T-cell (primary cell): ENCODE results near the gene COA5. TPM values are rescaled to one million over a fixed set of nuclear protein-coding genes. Genes with fewer than 3 reads are reported as not detected.
A peak's percentile ranks its signal among the peaks of the same experiment; 100 is the strongest.

ENCODE experiments used
- ATAC-seq, 4 experiments: fragments of 200-7000 bp in 3 of 4; fragments of 150-1000 bp in 1 of 4; cut with Tn5 transposase; replicated peaks in 1 of 4; 1 replicate in 3 of 4; 2 replicates in 1 of 4; pipeline ENCODE4 v1.10.0; 2021; ENCODE audit warnings: moderate library complexity in 3 of 4, mild to moderate bottlenecking in 2 of 4, moderate number of reproducible peaks in 1 of 4
- CTCF ChIA-PET, 2 donors: fragments of 300-600 bp; sonication (Branson Sonifier 250); formaldehyde crosslinking; loops; one replicate each; lab custom pipeline; 2022; ENCODE audit warnings: antibody characterized with exemption in 2 of 2; lab: Charles Lee
- POLR2A ChIA-PET, 2 donors: fragments of 300-600 bp; sonication (Branson Sonifier 250); formaldehyde crosslinking; loops; one replicate each; lab custom pipeline; 2022; ENCODE audit warnings: antibody characterized with exemption in 2 of 2; lab: Charles Lee
- DNase-seq, 35 experiments: peaks; one replicate each; pipeline versions ENCODE4 v3.0.0 to v3.0.0-alpha.2; 2013 to 2023
- H3K27ac ChIP-seq: one replicate; pipeline ENCODE4 v1.5.1; 2013; ENCODE audit warnings: low read length
- H3K27me3 ChIP-seq, 2 experiments: replicated peaks in 1 of 2; 1 replicate in 1 of 2; 2 replicates in 1 of 2; pipeline versions ENCODE4 v1.6.1 to v1.7.0; 2013; ENCODE audit warnings: low read length in 1 of 2, mixed read lengths in 1 of 2; ENCODE audit not compliant: control insufficient read depth in 2 of 2, insufficient read depth in 2 of 2; ENCODE audit errors: extremely low read depth in 1 of 2
- H3K36me3 ChIP-seq, 2 donors: 1 replicate in 1 of 2; 2 replicates in 1 of 2; pipeline versions ENCODE4 v1.6.1 to v1.7.0; 2013; ENCODE audit warnings: low read length in 1 of 2; ENCODE audit not compliant: control insufficient read depth in 2 of 2, insufficient read depth in 1 of 2; ENCODE audit errors: extremely low read depth in 1 of 2
- H3K4me1 ChIP-seq, 2 experiments: 1 replicate in 1 of 2; 2 replicates in 1 of 2; pipeline versions ENCODE4 v1.6.1 to v1.7.0; 2013; ENCODE audit warnings: low read length in 2 of 2, mixed read lengths in 1 of 2; ENCODE audit not compliant: insufficient read depth in 2 of 2, control insufficient read depth in 1 of 2; ENCODE audit errors: extremely low read depth in 1 of 2
- H3K4me3 ChIP-seq, 2 donors: 1 replicate in 1 of 2; 2 replicates in 1 of 2; pipeline versions ENCODE4 v1.5.1 to v1.7.0; 2013; ENCODE audit warnings: mild to moderate bottlenecking in 2 of 2, low read length in 1 of 2, moderate library complexity in 1 of 2; ENCODE audit not compliant: control insufficient read depth in 1 of 2; ENCODE audit errors: extremely low read depth in 1 of 2
- H3K9me3 ChIP-seq: 2 replicates; pipeline ENCODE4 v1.7.0; 2013
- H3K27ac Mint-ChIP-seq, 2 donors: one replicate each; pipeline ENCODE4 v1.8.0; 2020 to 2021; ENCODE audit warnings: mild to moderate bottlenecking in 2 of 2, mixed read lengths in 2 of 2
- H3K27me3 Mint-ChIP-seq, 2 donors: one replicate each; pipeline ENCODE4 v1.8.0; 2021 to 2022; ENCODE audit warnings: mixed read lengths in 2 of 2
- H3K36me3 Mint-ChIP-seq: one replicate; pipeline ENCODE4 v1.8.0; 2021; ENCODE audit warnings: mixed read lengths
- H3K4me1 Mint-ChIP-seq, 3 donors: one replicate each; pipeline ENCODE4 v1.8.0; 2020 to 2022; ENCODE audit warnings: mixed read lengths in 3 of 3, mild to moderate bottlenecking in 1 of 3
- H3K4me3 Mint-ChIP-seq, 3 donors: one replicate each; pipeline ENCODE4 v1.8.0; 2020 to 2022; ENCODE audit warnings: mild to moderate bottlenecking in 3 of 3, mixed read lengths in 3 of 3, moderate library complexity in 3 of 3
- H3K9me3 Mint-ChIP-seq, 3 donors: one replicate each; pipeline ENCODE4 v1.8.0; 2020 to 2022; ENCODE audit warnings: mixed read lengths in 3 of 3
- WGBS: methylation state at CpG from one replicate; pipeline ENCODE4 v1.1.5; 2013; ENCODE audit warnings: missing lambda C conversion rate; ENCODE audit not compliant: insufficient coverage; 5-methylcytosine and 5-hydroxymethylcytosine counted together
- total RNA-seq, 35 experiments: library from RNA in 6 of 35; stranded (reverse) in 6 of 35; fragments of 120-200 nt in 1 of 35; gene quantifications; one replicate each; pipeline versions ENCODE4 v1.2.1 to v1.2.4 and lab custom pipeline; 2013 to 2026

COA5 gene, protein sequence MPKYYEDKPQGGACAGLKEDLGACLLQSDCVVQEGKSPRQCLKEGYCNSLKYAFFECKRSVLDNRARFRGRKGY
- total RNA-seq (10 to 100 TPM; 24.6 to 45.8 (median 39.9) TPM), total RNA-seq (lab: John Stamatoyannopoulos, UW) (13.7 to 54.1 (median 23.6) reads per million in 29 experiments)
- 42.0 TPM for total RNA-seq (2013)

DNA sequence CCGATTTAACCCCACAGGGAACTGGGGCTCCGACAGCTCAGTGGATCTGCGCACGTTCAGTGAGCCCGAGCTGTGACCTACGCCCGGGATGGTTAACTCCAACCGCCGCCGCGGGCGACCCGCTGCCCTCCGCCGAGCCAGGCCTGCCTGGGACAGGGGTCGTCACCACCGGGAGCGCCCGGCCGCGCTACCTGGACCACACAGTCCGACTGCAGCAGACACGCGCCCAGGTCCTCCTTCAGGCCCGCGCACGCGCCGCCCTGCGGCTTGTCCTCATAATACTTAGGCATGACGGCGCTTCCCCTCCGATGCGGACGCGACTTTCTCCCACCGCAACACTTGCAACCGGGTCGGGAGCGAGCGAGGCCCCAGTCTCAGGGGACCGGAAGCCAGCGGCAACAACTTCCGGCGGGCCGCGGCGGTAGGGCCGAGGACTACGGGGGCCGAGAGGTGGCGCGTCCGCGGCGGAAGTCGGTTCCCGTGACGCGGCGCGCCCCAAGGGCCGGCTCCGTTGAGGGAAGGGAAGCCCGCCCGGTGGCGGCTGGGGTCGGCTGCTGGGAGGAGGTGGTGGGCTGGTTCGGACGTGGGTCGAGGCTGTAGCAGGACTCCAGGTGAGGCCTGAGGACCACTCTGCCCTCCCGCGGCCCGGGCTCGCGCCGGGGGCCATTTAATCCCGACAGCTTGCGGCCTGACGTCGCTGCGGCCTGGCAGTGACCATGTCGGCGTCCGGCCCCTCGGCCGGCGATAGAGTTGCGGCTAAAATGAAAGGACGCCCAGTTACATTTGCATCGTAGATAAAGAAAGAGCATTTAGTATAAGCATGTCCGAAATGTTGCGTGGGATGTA lies at the start of gene COA5, which contains the start of gene UNC50:
COA5 (minus strand) TSS at position 397 of the 846 bp plus-strand sequence; CDS start at position 290, 107 bp downstream.
UNC50 (plus strand) TSS at position 474 of the 846 bp plus-strand sequence. CDS start 1,171 bp downstream, outside the sequence.
- peaks cover 24% of the 10 kb centered on the region for H3K36me3 Mint-ChIP-seq
- H3K4me3 ChIP-seq = peak within 1 kb of the TSS; percentile 92 to 95

DNA sequence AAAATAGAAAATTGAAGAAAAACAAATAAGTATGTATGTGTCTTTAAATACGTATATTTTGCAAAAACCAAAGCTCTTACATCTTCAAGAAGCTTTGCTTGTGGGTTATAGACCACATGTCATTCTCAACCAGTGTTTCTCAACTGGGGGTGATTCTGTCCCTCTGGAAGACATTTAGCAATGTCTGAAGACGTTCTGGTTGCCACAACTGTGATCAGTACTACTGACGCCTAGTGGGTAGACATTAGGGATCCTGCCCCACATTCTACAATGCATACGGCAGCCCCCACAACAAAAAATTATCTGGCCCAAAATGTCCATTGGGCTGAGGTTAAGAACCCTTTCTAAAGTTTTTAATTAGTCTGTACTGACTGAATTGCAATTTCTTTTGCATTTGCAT lies 48.5 kb upstream of the COA5 start:
- Mint-ChIP-seq H3K27ac (peak overlapping the region; percentile 93 to 98), H3K36me3 (peaks cover 73% of the 10 kb centered on the region), H3K9me3 (no peaks in the 10 kb centered on the region), H3K4me3 (peak overlapping the region; percentile 42 to 70 (median 66)), H3K4me1 (peaks cover 88 to 92% (median 91%) of the 10 kb centered on the region in 3 donors), H3K27me3 (no peaks in the 10 kb centered on the region)
- peak in 28 of 35 experiments; percentile 16 to 77 (median 53) for DNase-seq
- no peaks in the 10 kb centered on the region for H3K27me3 ChIP-seq
- ChIA-PET POLR2A (interaction anchor here (0.7 to 1.8 kb wide), 9 partner anchors 22 to 172 kb away, joined by 3 to 6 read pairs (median 4); no protein-coding TSS in a partner anchor), CTCF (interaction anchor here (0.6 to 1.7 kb wide), 11 partner anchors 31 to 847 kb away, joined by 3 to 8 read pairs (median 4); partner anchors contain the start of gene MGAT4A (in 1 of the 2))
- ATAC-seq = peak; percentile 68 to 89 (median 74)
- no CpG with 5 or more reads among the region's 4 CpGs for WGBS
- peaks cover 0 to 22% of the 10 kb centered on the region in 2 donors for H3K36me3 ChIP-seq
- H3K4me1 ChIP-seq = peaks cover 33 to 83% of the 10 kb centered on the region in 2 experiments
- H3K9me3 ChIP-seq = no peaks in the 10 kb centered on the region
- peak overlapping the region; percentile 92 for H3K27ac ChIP-seq
- peak overlapping the region in 1 of 2 donors; percentile 47 for H3K4me3 ChIP-seq

More for the DNA sequence above, at the start of gene COA5, which contains the start of gene UNC50:
- Histone ChIP-seq H3K27me3 (no peaks in the 10 kb centered on the region), H3K4me1 (peaks cover 22 to 34% of the 10 kb centered on the region in 2 experiments), H3K9me3 (no peaks in the 10 kb centered on the region), H3K27ac (peak within 1 kb of the TSS; percentile 93), H3K36me3 (peaks cover 0 to 22% of the 10 kb centered on the region in 2 donors)
- DNase-seq = peak; percentile 72 to 94 (median 86)
- under 1% methylated on average over 78 of the region's 93 CpGs for WGBS
- ChIA-PET CTCF (interaction anchor here in 1 of 2 donors (0.6 to 1.1 kb wide), 2 partner anchors 10 to 228 kb away, joined by 3 to 5 read pairs; no protein-coding TSS in a partner anchor), POLR2A (interaction anchor here in 1 of 2 donors (0.7 to 1.2 kb wide), 2 partner anchors 9 to 36 kb away, joined by 3 read pairs; no protein-coding TSS in a partner anchor)
- peak; percentile 86 to 92 (median 88) for ATAC-seq
- Mint-ChIP-seq H3K27ac (peak within 1 kb of the TSS; percentile 87 to 94), H3K4me1 (peaks cover 65 to 75% (median 70%) of the 10 kb centered on the region in 3 donors), H3K27me3 (no peaks in the 10 kb centered on the region), H3K9me3 (no peaks in the 10 kb centered on the region), H3K4me3 (peak within 1 kb of the TSS; percentile 85 to 95 (median 90))

DNA sequence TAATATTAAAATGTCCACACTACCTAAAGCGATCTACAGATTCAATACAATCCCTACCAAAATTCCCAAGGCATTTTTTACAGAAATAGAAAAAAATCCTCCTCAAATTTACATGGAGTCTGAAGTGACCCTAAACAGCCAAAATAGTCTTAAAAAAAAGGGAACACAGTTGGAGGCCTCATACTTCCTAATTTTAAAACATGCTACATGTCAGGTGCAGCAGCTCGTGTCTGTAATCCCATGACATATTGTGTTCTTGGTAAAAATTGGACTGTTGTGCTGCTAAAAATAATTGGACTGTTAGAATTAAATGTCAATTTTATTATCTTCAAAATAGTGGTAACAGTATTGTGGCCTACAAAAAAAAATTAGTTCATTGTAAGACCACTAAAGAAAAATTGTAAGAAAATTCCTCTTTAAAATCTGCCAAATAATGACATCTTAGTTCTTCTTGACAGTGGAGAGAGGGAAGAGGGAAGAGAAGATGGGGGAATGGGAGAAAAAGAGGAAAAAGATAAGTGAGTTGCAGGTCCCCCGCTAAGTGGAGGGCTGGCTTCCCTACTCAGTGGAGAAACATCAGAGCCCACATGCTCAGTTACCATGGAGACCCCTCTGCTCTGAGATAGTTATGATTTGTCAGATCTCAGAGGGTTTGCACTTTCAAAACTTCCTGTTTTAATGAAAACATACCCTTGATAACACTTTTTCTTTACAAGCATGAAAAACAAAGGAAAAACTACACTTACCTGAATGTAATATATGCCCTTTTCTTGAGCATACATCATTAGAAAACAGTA lies 46.6 kb upstream of the COA5 start:
- ChIA-PET POLR2A (interaction anchor here in 1 of 2 donors (1.1 kb wide), 1 partner anchor 9 kb away, joined by 3 read pairs; no protein-coding TSS in a partner anchor), CTCF (interaction anchor here in 1 of 2 donors (1.1 kb wide), 1 partner anchor 32 kb away, joined by 3 read pairs; no protein-coding TSS in a partner anchor)
- H3K27ac Mint-ChIP-seq = peak overlapping the region; percentile 91 to 93
- Histone ChIP-seq H3K4me1 (peaks cover 36 to 71% of the 10 kb centered on the region in 2 experiments), H3K36me3 (peaks cover 0 to 27% of the 10 kb centered on the region in 2 donors), H3K4me3 (no peak overlapping the region), H3K27me3 (no peaks in the 10 kb centered on the region), H3K9me3 (no peaks in the 10 kb centered on the region), H3K27ac (peak overlapping the region; percentile 92)
- peak in 28 of 35 experiments; percentile 16 to 80 (median 44) for DNase-seq
- WGBS = no CpG with 5 or more reads among the region's 3 CpGs
- peaks cover 4 to 11% (median 5%) of the 10 kb centered on the region in 3 donors for H3K9me3 Mint-ChIP-seq
- H3K36me3 Mint-ChIP-seq = peaks cover 74% of the 10 kb centered on the region
- peaks cover 87 to 92% (median 88%) of the 10 kb centered on the region in 3 donors for H3K4me1 Mint-ChIP-seq
- H3K27me3 Mint-ChIP-seq = no peaks in the 10 kb centered on the region
- H3K4me3 Mint-ChIP-seq = peak overlapping the region; percentile 61 to 65 (median 63)
- peak; percentile 65 to 78 (median 76) for ATAC-seq

DNA sequence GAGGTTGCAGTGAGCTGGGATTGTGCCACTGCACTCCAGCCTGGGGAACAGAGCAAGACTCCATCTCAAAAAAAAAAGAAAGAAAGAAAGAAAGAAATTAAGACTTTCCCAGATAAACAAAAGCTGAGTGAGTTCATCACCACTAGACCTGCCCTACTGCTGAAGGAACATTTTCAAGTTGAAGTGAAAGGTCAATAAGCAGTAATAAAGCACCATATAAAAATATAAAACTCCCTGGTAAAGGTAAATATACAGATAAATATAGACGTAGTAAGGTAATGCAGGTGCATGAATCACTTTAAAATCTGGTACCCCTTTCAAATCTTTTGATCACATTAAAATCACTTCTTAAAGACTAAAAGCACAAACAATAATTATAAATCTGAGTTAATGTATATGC lies 42.7 kb upstream of the COA5 start:
- H3K36me3 ChIP-seq = peaks cover 9 to 44% of the 10 kb centered on the region in 2 donors
- CTCF ChIA-PET = interaction anchor here in 1 of 2 donors (0.6 to 1.0 kb wide), 3 partner anchors 13 to 326 kb away, joined by 3 to 4 read pairs (median 3); no protein-coding TSS in a partner anchor
- H3K9me3 Mint-ChIP-seq = peaks cover 6 to 16% (median 7%) of the 10 kb centered on the region in 3 donors
- no peak overlapping the region for H3K27ac ChIP-seq
- H3K4me3 Mint-ChIP-seq = peak overlapping the region in 2 of 3 donors; percentile 22 to 39
- H3K4me1 Mint-ChIP-seq = peaks cover 68 to 83% (median 73%) of the 10 kb centered on the region in 3 donors
- WGBS = no CpG with 5 or more reads among the region's 1 CpG
- no peak overlapping the region for H3K4me3 ChIP-seq
- peak overlapping the region; percentile 85 to 93 for H3K27ac Mint-ChIP-seq
- H3K9me3 ChIP-seq = no peaks in the 10 kb centered on the region
- no peaks in the 10 kb centered on the region for H3K27me3 Mint-ChIP-seq
- DNase-seq (no peak), ATAC-seq (no peak)
- peaks cover 76% of the 10 kb centered on the region for H3K36me3 Mint-ChIP-seq
- H3K27me3 ChIP-seq = no peaks in the 10 kb centered on the region
- POLR2A ChIA-PET = no interaction called here
- H3K4me1 ChIP-seq = peaks cover 34 to 41% of the 10 kb centered on the region in 2 experiments

DNA sequence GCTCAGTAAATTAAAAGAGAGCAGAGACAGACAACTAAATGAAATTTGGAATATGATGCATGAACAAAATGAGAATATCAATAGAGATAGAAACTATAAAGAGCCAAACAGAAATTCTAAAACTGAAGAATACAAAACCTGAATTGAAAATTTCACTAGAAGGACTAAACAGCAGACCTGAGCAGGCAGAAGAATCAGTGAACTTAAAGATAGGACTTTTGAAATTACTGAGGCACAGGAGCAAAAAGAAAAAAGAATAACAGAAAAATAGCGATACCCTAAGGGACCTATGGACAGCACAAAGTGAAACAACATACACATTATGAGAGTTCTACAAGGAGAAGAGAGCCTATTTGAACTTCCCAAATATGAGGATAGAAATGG lies 41.7 kb upstream of the COA5 start:
- peaks cover 9 to 50% of the 10 kb centered on the region in 2 donors for H3K36me3 ChIP-seq
- no peak overlapping the region for H3K4me3 ChIP-seq
- DNase-seq = no peak
- H3K4me1 ChIP-seq = peaks cover 31 to 32% of the 10 kb centered on the region in 2 experiments
- ChIA-PET POLR2A (no interaction called here), CTCF (interaction anchor here (0.7 to 1.9 kb wide), 33 partner anchors 10 to 530 kb away, joined by 3 to 47 read pairs (median 4); partner anchors contain the start of genes MGAT4A (in 1 of the 2) and MITD1 (in 1 of the 2))
- peaks cover 61 to 77% (median 66%) of the 10 kb centered on the region in 3 donors for H3K4me1 Mint-ChIP-seq
- peaks cover 72% of the 10 kb centered on the region for H3K36me3 Mint-ChIP-seq
- H3K4me3 Mint-ChIP-seq = peak overlapping the region; percentile 1 to 39 (median 13)
- no peak for ATAC-seq
- no peaks in the 10 kb centered on the region for H3K27me3 Mint-ChIP-seq
- peak overlapping the region; percentile 88 to 92 for H3K27ac Mint-ChIP-seq
- H3K27me3 ChIP-seq = no peaks in the 10 kb centered on the region
- H3K9me3 Mint-ChIP-seq = peaks cover 6 to 16% (median 7%) of the 10 kb centered on the region in 3 donors
- no peaks in the 10 kb centered on the region for H3K9me3 ChIP-seq
- WGBS = no CpG with 5 or more reads among the region's 1 CpG
- peak overlapping the region; percentile 7 for H3K27ac ChIP-seq
